ENCODE measurements around the gene AMACR.
"Not testable (repeated sequence)": the region's sequence is repeated elsewhere in the genome, so short reads cannot be mapped to it uniquely, and the experiment has no call there.

AMACR gene

DNA sequence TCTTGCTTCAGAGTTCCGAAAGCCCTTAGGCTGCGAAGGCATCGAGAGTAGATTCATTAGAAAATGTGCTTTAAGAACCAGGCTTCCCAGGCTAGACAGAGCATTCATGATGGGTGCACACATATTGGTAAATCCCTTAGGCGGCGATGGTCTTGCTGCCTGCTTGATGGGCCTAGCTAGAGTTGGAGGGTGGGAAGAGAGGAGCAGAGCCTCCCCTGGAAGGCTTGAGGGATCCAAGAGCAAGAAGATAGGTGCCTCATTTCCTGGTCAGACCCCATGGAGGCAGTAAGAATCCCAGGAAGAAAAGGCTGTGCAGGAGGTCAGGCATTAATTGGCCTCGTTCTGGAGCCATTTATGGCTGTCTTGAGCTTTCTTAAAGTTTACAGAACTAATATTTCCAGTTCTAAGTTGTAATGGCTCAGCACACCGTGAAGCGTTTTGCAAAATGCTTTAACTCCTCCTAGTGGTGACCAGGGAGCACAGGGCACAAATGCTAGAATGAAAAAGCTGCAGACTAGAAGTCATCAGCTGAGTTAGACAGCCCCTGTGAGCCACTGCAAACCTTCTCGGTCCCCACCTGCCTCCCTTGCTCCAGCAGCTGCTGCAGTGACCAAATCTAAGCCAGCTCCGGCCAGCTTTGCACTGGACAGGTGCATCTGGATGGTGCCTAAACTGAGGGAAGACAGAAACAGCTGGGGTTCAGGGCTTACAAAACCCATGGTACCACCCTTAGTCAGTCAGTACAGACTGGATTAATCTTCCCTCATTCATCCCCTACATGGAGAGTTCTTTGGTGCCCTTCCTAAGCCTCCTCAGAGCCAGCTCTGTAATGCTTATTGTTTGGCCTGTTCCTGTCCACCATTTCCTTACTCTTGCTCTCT is 38.0 kb downstream of the AMACR start:
- H3K9me3 ChIP-seq (replicated peaks in 1 of 11), result no peaks in the 10 kb centered on the region
- no peaks in the 10 kb centered on the region for H3K27me3 ChIP-seq
- no peak overlapping the region for H3K4me3 ChIP-seq
- H4K20me1 ChIP-seq, result no peaks in the 10 kb centered on the region
- no peak overlapping the region for H3K9ac ChIP-seq
- H3K36me3 ChIP-seq, result no peaks in the 10 kb centered on the region
- no peak for TF ChIP-seq Cebpa-rat (IDR thresholded peaks at IDR 0.05)
- H3K4me2 ChIP-seq, result no peak overlapping the region
- peaks cover 0 to 2% (median 0%) of the 10 kb centered on the region in 10 experiments; a peak in 4 of 20 replicates for H3K4me1 ChIP-seq
- no peak overlapping the region for H3K27ac ChIP-seq

DNA sequence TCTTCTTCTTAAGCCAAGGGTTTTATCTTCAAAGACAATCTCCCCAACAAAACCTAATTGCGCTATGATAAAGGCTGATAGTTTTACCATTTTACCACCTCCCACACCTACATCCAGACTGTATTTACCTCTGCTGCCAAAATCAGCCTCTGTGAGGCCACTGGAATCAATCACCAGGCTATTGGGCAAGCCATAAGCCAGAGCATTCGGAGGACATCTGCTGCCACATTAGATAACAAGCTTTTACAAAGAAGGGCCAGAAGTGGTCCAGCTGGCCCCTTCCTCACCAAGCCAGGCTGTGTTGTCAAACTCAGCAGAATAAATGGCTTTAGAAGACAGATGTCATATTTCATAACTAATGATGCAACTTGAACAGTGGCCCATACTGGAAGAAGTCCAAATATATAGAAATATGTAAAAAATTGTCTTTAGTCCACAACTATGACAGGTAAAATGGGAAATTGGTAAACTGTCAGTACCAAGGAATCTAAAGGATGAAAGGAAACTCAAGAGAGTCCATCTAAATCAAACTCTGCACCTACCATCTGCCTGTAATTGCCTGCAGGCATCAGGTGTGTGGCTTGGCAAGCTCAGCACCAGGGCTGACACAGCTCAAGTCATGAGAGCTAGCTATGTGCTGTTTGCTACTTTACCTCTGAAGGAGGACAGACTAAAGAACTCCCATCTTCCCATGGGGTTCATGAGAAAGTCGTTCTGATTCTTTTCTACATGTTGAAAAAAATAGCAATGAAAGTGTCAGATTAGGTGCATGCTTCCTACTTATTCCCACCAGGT is 39.4 kb downstream of the AMACR start:
- Histone ChIP-seq H3K4me2 (no peak overlapping the region), H3K9ac (no peak overlapping the region), H4K20me1 (no peaks in the 10 kb centered on the region), H3K36me3 (no peaks in the 10 kb centered on the region), H3K27me3 (no peaks in the 10 kb centered on the region), H3K4me3 (no peak overlapping the region), H3K4me1 (peaks cover 0 to 15% (median 0%) of the 10 kb centered on the region in 10 experiments; a peak in 7 of 20 replicates), H3K27ac (no peak overlapping the region), H3K9me3 (replicated peaks in 1 of 11) (no peaks in the 10 kb centered on the region)
- no peak for TF ChIP-seq Cebpa-rat (IDR thresholded peaks at IDR 0.05)

DNA sequence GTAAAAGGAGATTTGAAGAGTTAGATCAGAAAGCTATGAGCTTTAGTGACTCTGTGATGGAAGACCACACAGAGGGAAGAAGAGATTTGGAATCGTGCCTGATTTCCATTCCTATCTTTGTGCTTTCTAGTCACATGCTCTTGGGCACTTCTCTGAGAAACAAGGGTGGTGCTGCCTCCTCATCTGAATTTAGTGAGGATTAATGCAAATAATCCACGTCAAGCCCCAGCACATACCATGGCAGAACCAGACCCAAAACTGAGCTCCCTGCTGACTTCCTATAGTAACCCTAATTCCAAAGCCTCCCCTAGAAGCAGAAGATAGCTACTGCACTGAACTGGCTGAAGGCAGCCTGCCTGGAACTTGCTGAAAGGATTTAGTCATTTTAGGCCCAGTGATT is 41.0 kb downstream of the AMACR start:
- peaks cover 0 to 15% (median 0%) of the 10 kb centered on the region in 10 experiments; a peak in 7 of 20 replicates for H3K4me1 ChIP-seq
- H3K36me3 ChIP-seq, result no peaks in the 10 kb centered on the region
- no peak overlapping the region for H3K4me3 ChIP-seq
- no peak overlapping the region for H3K9ac ChIP-seq
- H3K9me3 ChIP-seq (replicated peaks in 1 of 11), result no peaks in the 10 kb centered on the region
- no peaks in the 10 kb centered on the region for H3K27me3 ChIP-seq
- H3K27ac ChIP-seq, result no peak overlapping the region
- no peak overlapping the region for H3K4me2 ChIP-seq
- no peak for TF ChIP-seq Cebpa-rat (IDR thresholded peaks at IDR 0.05)
- H4K20me1 ChIP-seq, result no peaks in the 10 kb centered on the region

- Histone ChIP-seq H3K9ac (no peak overlapping the region), H3K4me2 (peak overlapping the region in 4 of 11 experiments; percentile 37 to 58 (median 50); a peak in 7 of 22 replicates), H3K4me1 (peaks cover 0 to 15% (median 0%) of the 10 kb centered on the region in 10 experiments; a peak in 7 of 20 replicates), H3K36me3 (no peaks in the 10 kb centered on the region), H4K20me1 (no peaks in the 10 kb centered on the region), H3K27me3 (no peaks in the 10 kb centered on the region), H3K4me3 (no peak overlapping the region), H3K27ac (peak overlapping the region in 1 of 11 experiments; percentile 13; a peak in 1 of 22 replicates), H3K9me3 (replicated peaks in 1 of 11) (no peaks in the 10 kb centered on the region)
- no peak for TF ChIP-seq Cebpa-rat (IDR thresholded peaks at IDR 0.05)
Observed at GRCh38 chr5:33964132-33964700, 43.6 kb downstream of the AMACR start.

DNA sequence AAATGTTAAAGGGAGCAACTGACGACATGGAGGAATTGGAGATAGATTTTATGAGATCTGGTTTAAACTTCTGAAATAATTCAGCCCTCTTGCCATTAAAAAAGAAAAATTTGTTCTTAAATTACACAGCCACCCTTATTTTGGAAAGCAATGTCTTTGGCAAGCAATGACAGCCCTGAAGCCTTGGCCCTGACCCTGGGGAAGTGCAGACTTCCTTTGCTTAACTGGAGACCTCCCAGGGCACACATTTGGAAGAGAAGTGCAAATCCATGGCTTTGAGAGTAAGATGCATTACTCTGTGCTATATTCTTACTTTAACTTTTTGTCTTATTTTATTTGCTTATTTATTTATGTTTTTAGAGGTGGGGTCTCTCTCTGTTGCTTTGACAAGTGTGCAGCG is 49.7 kb downstream of the AMACR start:
- H4K20me1 ChIP-seq, result no peaks in the 10 kb centered on the region
- H3K4me3 ChIP-seq, result no peak overlapping the region
- no peak for TF ChIP-seq Cebpa-rat (IDR thresholded peaks at IDR 0.05)
- H3K9ac ChIP-seq, result no peak overlapping the region
- H3K27me3 ChIP-seq, result no peaks in the 10 kb centered on the region
- no peak overlapping the region for H3K4me2 ChIP-seq
- peaks cover 6 to 24% (median 11%) of the 10 kb centered on the region in 11 experiments for H3K9me3 ChIP-seq (replicated peaks in 1 of 11)
- no peak overlapping the region for H3K27ac ChIP-seq
- H3K36me3 ChIP-seq, result no peaks in the 10 kb centered on the region
- H3K4me1 ChIP-seq, result no peaks in the 10 kb centered on the region

GRCh38 chr5:33957577-33958150 is 50.2 kb downstream of the AMACR start:
- H3K4me3 ChIP-seq, result no peak overlapping the region
- H3K27me3 ChIP-seq, result no peaks in the 10 kb centered on the region
- no peaks in the 10 kb centered on the region for H3K4me1 ChIP-seq
- no peaks in the 10 kb centered on the region for H4K20me1 ChIP-seq
- no peaks in the 10 kb centered on the region for H3K36me3 ChIP-seq
- no peak overlapping the region for H3K4me2 ChIP-seq
- no peak for TF ChIP-seq Cebpa-rat (IDR thresholded peaks at IDR 0.05)
- H3K9ac ChIP-seq, result no peak overlapping the region
- peaks cover 6 to 24% (median 11%) of the 10 kb centered on the region in 11 experiments for H3K9me3 ChIP-seq (replicated peaks in 1 of 11)
- no peak overlapping the region for H3K27ac ChIP-seq

- Histone ChIP-seq H3K4me1 (peaks cover 0 to 30% (median 0%) of the 10 kb centered on the region in 10 experiments; a peak in 6 of 20 replicates), H3K9me3 (replicated peaks in 1 of 11) (peaks cover 6 to 24% (median 11%) of the 10 kb centered on the region in 11 experiments)
- H3K9ac ChIP-seq, H4K20me1 ChIP-seq, H3K27ac ChIP-seq, H3K36me3 ChIP-seq, H3K4me3 ChIP-seq, H3K27me3 ChIP-seq, H3K4me2 ChIP-seq: not testable (repeated sequence)
Observed at GRCh38 chr5:33952175-33952574, 55.7 kb downstream of the AMACR start.

DNA sequence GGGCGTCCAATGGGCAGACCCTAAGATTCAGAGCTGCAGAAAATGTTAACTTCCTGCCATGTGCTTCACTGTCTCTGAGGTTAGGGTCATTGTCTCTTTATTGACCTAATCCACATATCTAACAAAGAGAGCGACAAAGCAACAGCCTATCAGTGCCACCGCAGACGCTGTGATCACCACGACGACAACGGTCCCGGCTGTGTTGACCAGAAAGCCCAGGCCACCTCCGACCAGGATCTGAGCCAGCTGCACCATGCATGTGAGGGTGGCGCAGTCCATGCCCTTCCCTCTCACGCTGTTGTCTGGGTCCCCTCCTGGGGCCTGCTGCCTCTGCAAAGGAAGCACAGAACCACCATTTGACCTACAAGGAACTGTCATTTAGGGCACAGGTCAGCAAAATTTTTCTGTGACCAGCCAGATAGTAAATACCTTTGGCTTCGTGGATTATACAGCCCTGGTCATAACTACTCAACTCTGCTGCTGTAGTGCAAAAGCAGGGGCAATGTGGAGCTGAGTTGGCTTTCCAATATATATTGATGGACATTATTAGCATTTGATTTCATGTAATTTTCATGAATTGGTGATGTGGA is 63.2 kb downstream of the AMACR start:
- TF ChIP-seq Cebpa-rat (IDR thresholded peaks at IDR 0.05), result no peak
- H3K4me1 ChIP-seq, result peaks cover 0 to 39% (median 0%) of the 10 kb centered on the region in 10 experiments; a peak in 8 of 20 replicates
- H3K4me2 ChIP-seq, result no peak overlapping the region
- no peaks in the 10 kb centered on the region for H3K27me3 ChIP-seq
- H3K27ac ChIP-seq, result no peak overlapping the region
- H3K36me3 ChIP-seq, result no peaks in the 10 kb centered on the region
- no peaks in the 10 kb centered on the region for H4K20me1 ChIP-seq
- H3K9me3 ChIP-seq (replicated peaks in 1 of 11), result no peaks in the 10 kb centered on the region
- no peak overlapping the region for H3K9ac ChIP-seq
- H3K4me3 ChIP-seq, result no peak overlapping the region

Measured in BLaER1 treated with 17β-estradiol and CSF1 and Interleukin-3, amounts not matched to agents 10 nM and 100 nM (cell line).